ENCODE results near the gene HOXA3. TPM values are rescaled to one million over a fixed set of nuclear protein-coding genes. Genes with fewer than 3 reads are reported as not detected.

Gene HOXA3
- total RNA-seq, 1 donor from 2014 or later: not detected

- H3K27me3 ChIP-seq (ENCODE audit: insufficient read depth, low read length): peaks cover 79% of the 10 kb centered on the region
- H3K4me1 ChIP-seq (ENCODE audit: insufficient read depth, low read length): no peaks in the 10 kb centered on the region
- no peak overlapping the region for H3K4me3 Mint-ChIP-seq (ENCODE audit: unreplicated experiment)
- H3K9me3 ChIP-seq (ENCODE audit: insufficient read depth, low read depth, low read length): no peaks in the 10 kb centered on the region
- H3K36me3 ChIP-seq (ENCODE audit: insufficient read depth, low read length): no peaks in the 10 kb centered on the region
- H3K4me3 ChIP-seq (ENCODE audit: insufficient read depth, low read depth, low read length): no peak overlapping the region
- H3K27ac ChIP-seq (ENCODE audit: low read depth, low read length): no peak overlapping the region
- no peak overlapping the region for H3K27ac Mint-ChIP-seq (ENCODE audit: unreplicated experiment)
- H3K4me2 ChIP-seq (ENCODE audit: low read length): no peak overlapping the region
- FAIRE-seq: no peak
- H2AFZ ChIP-seq (ENCODE audit: low read depth, low read length): no peak overlapping the region
- no peak for TF ChIP-seq CTCF (IDR thresholded peaks at IDR 0.05; ENCODE audit: insufficient read depth, low read depth, low read length)
- no peak for TF ChIP-seq EZH2 (IDR thresholded peaks at IDR 0.05; ENCODE audit: insufficient read depth, low read length)
- no peak overlapping the region for H3K9ac ChIP-seq (ENCODE audit: low read length)
- no peak for DNase-seq (ENCODE audit: low read depth)
- peaks cover 8% of the 10 kb centered on the region for H4K20me1 ChIP-seq (ENCODE audit: insufficient read depth, low read length)
- H3K36me3 Mint-ChIP-seq (ENCODE audit: low read depth, unreplicated experiment): no peaks in the 10 kb centered on the region
- H3K9me3 Mint-ChIP-seq (ENCODE audit: unreplicated experiment): peaks cover 28% of the 10 kb centered on the region
- peaks cover 92% of the 10 kb centered on the region for H3K27me3 Mint-ChIP-seq (ENCODE audit: low read depth, unreplicated experiment)
- H3K79me2 ChIP-seq (ENCODE audit: insufficient read depth, low read length): peaks cover 21% of the 10 kb centered on the region
- peaks cover 2% of the 10 kb centered on the region for H3K4me1 Mint-ChIP-seq (ENCODE audit: low read depth, unreplicated experiment)
These were observed 59.0 kb downstream of the HOXA3 start for GRCh38 chr7:27093184-27093895.

GRCh38 chr7:27092819-27093110, 59.6 kb downstream of the HOXA3 start:
- H2AFZ ChIP-seq (ENCODE audit: low read depth, low read length): no peak overlapping the region
- Mint-ChIP-seq H3K36me3 (ENCODE audit: low read depth, unreplicated experiment) (no peaks in the 10 kb centered on the region), H3K27ac (ENCODE audit: unreplicated experiment) (no peak overlapping the region), H3K9me3 (ENCODE audit: unreplicated experiment) (peaks cover 28% of the 10 kb centered on the region), H3K27me3 (ENCODE audit: low read depth, unreplicated experiment) (peaks cover 91% of the 10 kb centered on the region), H3K4me3 (ENCODE audit: unreplicated experiment) (no peak overlapping the region), H3K4me1 (ENCODE audit: low read depth, unreplicated experiment) (peaks cover 2% of the 10 kb centered on the region)
- no peak for FAIRE-seq
- no peak overlapping the region for H3K4me2 ChIP-seq (ENCODE audit: low read length)
- no peak for TF ChIP-seq CTCF (IDR thresholded peaks at IDR 0.05; ENCODE audit: insufficient read depth, low read depth, low read length)
- TF ChIP-seq EZH2 (IDR thresholded peaks at IDR 0.05; ENCODE audit: insufficient read depth, low read length): no peak
- DNase-seq (ENCODE audit: low read depth): no peak
- no peaks in the 10 kb centered on the region for H3K36me3 ChIP-seq (ENCODE audit: insufficient read depth, low read length)
- no peak overlapping the region for H3K9ac ChIP-seq (ENCODE audit: low read length)
- no peak overlapping the region for H3K27ac ChIP-seq (ENCODE audit: low read depth, low read length)
- no peaks in the 10 kb centered on the region for H3K4me1 ChIP-seq (ENCODE audit: insufficient read depth, low read length)
- peaks cover 6% of the 10 kb centered on the region for H4K20me1 ChIP-seq (ENCODE audit: insufficient read depth, low read length)
- H3K27me3 ChIP-seq (ENCODE audit: insufficient read depth, low read length): peaks cover 80% of the 10 kb centered on the region
- no peak overlapping the region for H3K4me3 ChIP-seq (ENCODE audit: insufficient read depth, low read depth, low read length)
- H3K79me2 ChIP-seq (ENCODE audit: insufficient read depth, low read length): peaks cover 15% of the 10 kb centered on the region
- no peaks in the 10 kb centered on the region for H3K9me3 ChIP-seq (ENCODE audit: insufficient read depth, low read depth, low read length)
